GM12865 (cell line): ENCODE results near the gene ZDHHC24.

Experiments
- DNase-seq: peaks from one replicate; pipeline ENCODE4 v3.0.0; 2010; ENCODE audit warnings: low read depth
- H3K4me3 ChIP-seq: 2 replicates; pipeline ENCODE4 v1.5.1; 2011; ENCODE audit warnings: mild to moderate bottlenecking, low read depth, low read length, control low read depth
- CTCF ChIP-seq: IDR thresholded peaks from 2 replicates; pipeline ENCODE4 v1.5.1; 2011; ENCODE audit warnings: low read length, control low read depth, low read depth, inconsistent platforms; ENCODE audit not compliant: insufficient read depth; ENCODE audit errors: missing control alignments

ZDHHC24 gene

GRCh38 chr11:66524304-66525040, 21.4 kb downstream of the ZDHHC24 start:
- DNase-seq, result no peak
- no peak for TF ChIP-seq CTCF
- H3K4me3 ChIP-seq, result no peak overlapping the region

GRCh38 chr11:66523611-66524010, 22.2 kb downstream of the ZDHHC24 start:
- no peak for TF ChIP-seq CTCF
- no peak for DNase-seq
- H3K4me3 ChIP-seq, result no peak overlapping the region

GRCh38 chr11:66510990-66511339, 34.9 kb downstream of the ZDHHC24 start:
- no peak for TF ChIP-seq CTCF
- no peak for DNase-seq
- peak overlapping the region; percentile 87 for H3K4me3 ChIP-seq

- peak within 1 kb of the TSS; percentile 87 for H3K4me3 ChIP-seq
- DNase-seq, result peak; percentile 80
- no peak for TF ChIP-seq CTCF
Measured at GRCh38 chr11:66510271-66510989, 35.4 kb downstream of the ZDHHC24 start, which contains the start of gene BBS1. Gene BBS1, plus strand, starts transcription at chr11:66510635. Its CDS starts 25 bp downstream, at chr11:66510660.

GRCh38 chr11:66509131-66509561, 36.7 kb downstream of the ZDHHC24 start:
- no peak for TF ChIP-seq CTCF
- no peak for DNase-seq
- H3K4me3 ChIP-seq, result no peak overlapping the region

GRCh38 chr11:66505276-66505816, 40.5 kb downstream of the ZDHHC24 start:
- no peak for TF ChIP-seq CTCF

More at GRCh38 chr11:66505276-66505816, 40.5 kb downstream of the ZDHHC24 start:
- H3K4me3 ChIP-seq, result no peak overlapping the region
- DNase-seq, result no peak
